Lower leg skin (tissue), 3 donors: ENCODE results near the gene SIRT4.
"Not testable (repeated sequence)": the region's sequence is repeated elsewhere in the genome, so short reads cannot be mapped to it uniquely, and the experiment has no call there.

Source experiments
- CTCF ChIP-seq, 3 donors: fragments of 450-650 bp; IDR thresholded peaks; one replicate each; pipeline ENCODE4 v1.5.1; 2016; ENCODE audit warnings: antibody characterized with exemption in 3 of 3, mild to moderate bottlenecking in 3 of 3, moderate library complexity in 2 of 3
- POLR2A ChIP-seq, 2 donors: fragments of 450-650 bp; IDR thresholded peaks; one replicate each; pipeline ENCODE4 v1.6.1; 2016 to 2017; ENCODE audit warnings: antibody characterized with exemption in 2 of 2, mild to moderate bottlenecking in 1 of 2, moderate library complexity in 1 of 2

GRCh38 chr12:120253313-120253712 lies 48.8 kb upstream of the SIRT4 start:
- TF ChIP-seq CTCF, POLR2A (IDR thresholded peaks at IDR 0.05): not testable (repeated sequence)
